K562 (cell line): ENCODE data around the gene TAF5L. TPM values are rescaled to one million over a fixed set of nuclear protein-coding genes. Genes with fewer than 3 reads are reported as not detected.

Experiments used
- ARHGAP35 ChIP-seq: fragments of 450-650 bp; IDR thresholded peaks from 2 replicates; pipeline ENCODE4 v1.6.1; 2018; ENCODE audit not compliant: partially characterized antibody
- ATF7 ChIP-seq: fragments of 450-650 bp; IDR thresholded peaks from 2 replicates; pipeline ENCODE4 v1.7.1; 2014; ENCODE audit warnings: mild to moderate bottlenecking, moderate library complexity
- EHMT2 ChIP-seq: fragments of 450-650 bp; IDR thresholded peaks from 2 replicates; pipeline ENCODE4 v1.6.1; 2018; ENCODE audit warnings: antibody characterized with exemption
- EP300 ChIP-seq: IDR thresholded peaks from 2 replicates; pipeline ENCODE4 v1.6.1; 2012; ENCODE audit warnings: low read length, improper control_type of control experiment
- ESRRA ChIP-seq: fragments of 450-650 bp; IDR thresholded peaks from 2 replicates; pipeline ENCODE4 v1.6.1; 2014; ENCODE audit warnings: low read depth, mild to moderate bottlenecking, moderate library complexity, borderline replicate concordance
- HNRNPL ChIP-seq: fragments of 200-400 bp; formaldehyde crosslinking; IDR thresholded peaks from 2 replicates; pipeline ENCODE4 v1.6.1; 2017; ENCODE audit warnings: low read depth, mild to moderate bottlenecking, low read length
- HNRNPLL ChIP-seq: fragments of 200-400 bp; formaldehyde crosslinking; IDR thresholded peaks from 2 replicates; pipeline ENCODE4 v1.6.1; 2017; ENCODE audit warnings: low read length, low read depth, mild to moderate bottlenecking; ENCODE audit not compliant: poor library complexity, severe bottlenecking
- NFE2L1 ChIP-seq: fragments of 450-650 bp; IDR thresholded peaks from 2 replicates; pipeline ENCODE4 v1.6.1; 2016; ENCODE audit warnings: missing genetic modification characterization, low read depth, mild to moderate bottlenecking, missing compliant biosample characterization, moderate library complexity, borderline replicate concordance
- NR2F6 ChIP-seq: fragments of 450-650 bp; formaldehyde crosslinking; IDR thresholded peaks from 2 replicates; pipeline ENCODE4 v1.4.0; 2020; ENCODE audit warnings: mild to moderate bottlenecking
- PHB2 ChIP-seq: fragments of 450-650 bp; IDR thresholded peaks from 2 replicates; pipeline ENCODE4 v1.6.1; 2017; ENCODE audit warnings: low read depth
- RNF2 ChIP-seq: sonication (generic); IDR thresholded peaks from 2 replicates; pipeline ENCODE4 v1.6.1; 2016
- SMC3 ChIP-seq: conservative IDR thresholded peaks from 2 replicates; pipeline ENCODE4 v1.6.1; 2011; ENCODE audit warnings: low read depth, low read length, improper control_type of control experiment; ENCODE audit not compliant: insufficient read depth
- SUPT5H ChIP-seq: fragments of 450-650 bp; IDR thresholded peaks from 2 replicates; pipeline ENCODE4 v1.6.1; 2016
- ZFP1 ChIP-seq: fragments of 450-650 bp; formaldehyde crosslinking; IDR thresholded peaks from 2 replicates; pipeline ENCODE4 v1.4.0; 2020; ENCODE audit warnings: mild to moderate bottlenecking, mixed read lengths
- ZNF143 ChIP-seq: sonication (generic); formaldehyde crosslinking; IDR thresholded peaks from 2 replicates; pipeline ENCODE4 v1.9.0; 2022; ENCODE audit warnings: mild to moderate bottlenecking, missing genetic modification reagents
- ZNF23 ChIP-seq: fragments of 250-450 bp; sonication (Bioruptor Pico); IDR thresholded peaks from 2 replicates; pipeline ENCODE4 v1.4.0; 2020; ENCODE audit warnings: mild to moderate bottlenecking
- polyA plus RNA-seq, 8 experiments: library from polyadenylated mRNA; depleted of rRNA in 4 of 8; stranded (reverse) in 5 of 8; unstranded in 3 of 8; fragments of >200 nt; fragmentation: Nextera tagmentation in 2 of 8; fragmentation: Illumina TruSeq in 1 of 8; extraction: Ambion mirVana in 2 of 8; extraction: Trizol in 1 of 8; gene quantifications; 2 replicates each; pipeline versions ENCODE4 v1.2.1 to v1.2.3, GENCODE V29; 2011 to 2014; ENCODE audit warnings: inconsistent platforms in 1 of 8, missing spikeins in 1 of 8
- total RNA-seq, 7 experiments: library from RNA; depleted of rRNA in 6 of 7; stranded (reverse); fragments of >200 nt in 6 of 7; fragmentation: Illumina TruSeq in 2 of 7; extraction: Trizol in 2 of 7; gene quantifications; 2 replicates each; pipeline versions ENCODE4 v1.2.1 to v1.2.3, GENCODE V29; 2011 to 2021; ENCODE audit warnings: low replicate concordance in 1 of 7
- TF ChIP-seq, protein P1 (sequence below): fragments of 450-650 bp; formaldehyde crosslinking; IDR thresholded peaks from 2 replicates; pipeline ENCODE4 v1.4.0; 2020; ENCODE audit warnings: mild to moderate bottlenecking
- TF ChIP-seq, protein P2 (sequence below): fragments of 250-450 bp; sonication (Bioruptor Pico); IDR thresholded peaks from 2 replicates; pipeline ENCODE4 v1.5.0; 2021; ENCODE audit warnings: mild to moderate bottlenecking, moderate library complexity
- TF ChIP-seq, protein P3 (sequence below): fragments of 250-450 bp; sonication (Bioruptor Pico); IDR thresholded peaks from 2 replicates; pipeline ENCODE4 v1.8.0; 2022; ENCODE audit warnings: moderate library complexity, mild to moderate bottlenecking, inconsistent platforms
- TF ChIP-seq, protein P4 (sequence below): sonication (generic); formaldehyde crosslinking; IDR thresholded peaks from 2 replicates; pipeline ENCODE4 v1.8.0; 2023; ENCODE audit warnings: mild to moderate bottlenecking, missing genetic modification reagents
- TF ChIP-seq, protein P5 (sequence below), 3 experiments: IDR thresholded peaks in 2 of 3; conservative IDR thresholded peaks in 1 of 3; 2 replicates each; pipeline ENCODE4 v1.5.1; 2011 to 2012; ENCODE audit warnings: low read length in 3 of 3, mild to moderate bottlenecking in 3 of 3, control low read depth in 2 of 3, improper control_type of control experiment in 1 of 3, inconsistent platforms in 1 of 3, low read depth in 1 of 3, mixed read lengths in 1 of 3, moderate library complexity in 1 of 3; ENCODE audit not compliant: insufficient read depth in 2 of 3

The TAF5L gene
- total and polyA plus RNA-seq, 9 of the 15 experiments (the other 6 are each of a cell fraction or from before 2014, with no cell fraction given), result 2.2 to 34.2 (median 23.3) TPM

DNA sequence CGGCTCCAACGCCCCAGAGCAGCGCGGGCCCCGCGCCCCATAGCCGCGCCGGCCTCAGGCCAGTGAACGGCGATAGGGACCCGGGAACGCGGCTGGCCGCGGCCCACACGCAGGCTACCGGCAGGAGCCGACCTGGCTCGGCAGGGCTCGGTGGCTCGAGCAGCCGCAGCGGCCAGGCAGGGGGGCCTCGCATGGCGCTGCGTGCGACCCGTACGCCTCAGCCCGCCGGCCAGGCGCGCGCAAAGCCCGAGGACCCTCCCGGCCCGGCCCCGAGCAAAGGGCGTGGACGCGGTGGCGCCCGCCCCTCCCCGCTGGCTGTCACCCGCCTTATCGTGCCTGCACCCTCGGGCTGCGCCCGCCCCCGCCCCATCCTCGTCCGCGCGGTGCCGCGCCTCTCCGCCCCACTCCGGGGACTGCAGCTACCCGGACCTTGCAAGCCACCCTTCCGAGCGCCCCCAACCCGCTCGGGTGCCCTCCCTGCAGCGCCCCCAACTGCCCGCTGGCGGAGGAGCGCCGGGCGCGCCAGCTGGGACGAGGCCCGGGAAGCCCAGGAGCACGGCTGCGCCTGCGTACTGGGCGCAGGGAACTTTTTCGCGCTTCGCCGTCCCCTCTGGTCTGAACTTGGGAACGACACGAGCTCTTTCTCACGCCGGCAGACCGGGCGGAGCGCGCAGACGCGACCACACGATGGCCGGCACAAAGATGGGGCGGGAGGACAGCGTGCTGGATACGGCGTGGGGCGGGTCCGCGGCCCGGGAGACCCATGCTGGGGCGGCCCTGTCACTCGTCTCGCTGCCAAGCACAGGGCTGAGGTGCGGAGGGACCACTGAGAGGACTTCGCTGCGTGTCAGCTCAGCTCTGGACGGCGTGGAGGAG, 67.2 kb downstream of the TAF5L start, which contains the start of gene ABCB10 (continued):
- TF ChIP-seq NFE2L1 (tag) (no peak), ZFP1 (CRISPR knock-in tag) (no peak), SMC3 (no peak; the same call in none of the 2 replicates), HNRNPL (peak; percentile 100), NR2F6 (CRISPR knock-in tag) (no peak), EHMT2 (no peak), ZNF143 (peak; percentile 63), ARHGAP35 (no peak), ESRRA (peak; percentile 81), SUPT5H (peak; percentile 76), ZNF23 (CRISPR knock-in tag) (no peak), HNRNPLL (peak; percentile 77), RNF2 (peak; percentile 80), ATF7 (peak; percentile 90), EP300 (0 out of 2 replicates have a peak, but pooled peaks have one; percentile 3), PHB2 (no peak)
- TF ChIP-seq, protein P1, sequence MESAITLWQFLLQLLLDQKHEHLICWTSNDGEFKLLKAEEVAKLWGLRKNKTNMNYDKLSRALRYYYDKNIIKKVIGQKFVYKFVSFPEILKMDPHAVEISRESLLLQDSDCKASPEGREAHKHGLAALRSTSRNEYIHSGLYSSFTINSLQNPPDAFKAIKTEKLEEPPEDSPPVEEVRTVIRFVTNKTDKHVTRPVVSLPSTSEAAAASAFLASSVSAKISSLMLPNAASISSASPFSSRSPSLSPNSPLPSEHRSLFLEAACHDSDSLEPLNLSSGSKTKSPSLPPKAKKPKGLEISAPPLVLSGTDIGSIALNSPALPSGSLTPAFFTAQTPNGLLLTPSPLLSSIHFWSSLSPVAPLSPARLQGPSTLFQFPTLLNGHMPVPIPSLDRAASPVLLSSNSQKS (CRISPR knock-in tag), result no peak
- TF ChIP-seq, protein P2, sequence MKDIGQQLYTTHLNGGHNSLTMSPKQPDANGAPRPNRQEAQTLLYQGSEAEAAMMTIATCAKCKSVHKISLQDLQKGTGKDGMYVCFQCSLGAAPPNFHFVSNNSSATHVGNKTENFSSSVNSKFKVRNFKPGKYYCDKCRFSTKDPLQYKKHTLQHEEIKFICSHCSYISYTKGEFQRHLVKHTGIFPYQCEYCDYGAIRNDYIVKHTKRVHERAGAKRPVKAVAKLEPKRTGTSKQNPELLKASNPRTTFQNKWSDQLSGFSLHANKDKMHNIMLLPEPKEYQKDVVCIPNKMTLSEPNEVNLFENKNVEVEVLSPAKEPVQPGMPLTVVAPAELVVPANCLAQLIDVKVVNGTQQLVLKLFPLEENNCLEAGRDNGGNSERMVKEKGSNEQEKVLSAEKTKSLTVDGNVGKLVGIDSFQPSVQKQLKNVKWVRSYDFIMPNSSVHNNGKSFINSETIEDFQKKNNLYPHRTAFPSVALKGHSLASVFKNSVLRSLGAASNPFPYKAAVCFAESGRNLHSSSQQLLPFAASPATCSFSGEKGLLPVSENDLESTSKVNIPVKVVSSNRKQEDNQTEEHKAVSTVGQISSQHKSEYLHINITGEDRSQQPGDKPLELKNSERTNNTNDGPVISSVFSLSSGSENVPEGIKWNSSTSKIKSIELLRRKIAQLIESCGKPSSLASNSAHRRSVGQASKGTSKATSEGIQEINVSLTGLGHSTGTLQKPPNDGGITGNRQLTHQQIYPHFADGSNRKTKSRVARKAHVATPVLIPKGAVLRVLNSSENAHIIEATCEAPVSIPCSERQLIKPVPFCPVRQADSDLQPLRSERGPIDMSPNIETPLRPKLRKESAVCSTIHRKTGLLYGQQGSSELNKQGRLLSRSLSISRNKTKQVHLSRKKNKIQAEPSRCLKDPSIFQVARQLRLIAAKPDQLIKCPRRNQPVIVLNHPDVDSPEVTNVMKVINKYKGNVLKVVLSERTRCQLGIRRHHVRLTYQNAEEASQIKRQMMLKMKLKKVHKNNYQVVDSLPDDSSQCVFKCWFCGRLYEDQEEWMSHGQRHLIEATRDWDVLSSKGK, result no peak
- TF ChIP-seq, protein P3, sequence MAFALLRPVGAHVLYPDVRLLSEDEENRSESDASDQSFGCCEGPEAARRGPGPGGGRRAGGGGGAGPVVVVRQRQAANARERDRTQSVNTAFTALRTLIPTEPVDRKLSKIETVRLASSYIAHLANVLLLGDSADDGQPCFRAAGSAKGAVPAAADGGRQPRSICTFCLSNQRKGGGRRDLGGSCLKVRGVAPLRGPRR (CRISPR knock-in tag), result no peak
- TF ChIP-seq, protein P4, sequence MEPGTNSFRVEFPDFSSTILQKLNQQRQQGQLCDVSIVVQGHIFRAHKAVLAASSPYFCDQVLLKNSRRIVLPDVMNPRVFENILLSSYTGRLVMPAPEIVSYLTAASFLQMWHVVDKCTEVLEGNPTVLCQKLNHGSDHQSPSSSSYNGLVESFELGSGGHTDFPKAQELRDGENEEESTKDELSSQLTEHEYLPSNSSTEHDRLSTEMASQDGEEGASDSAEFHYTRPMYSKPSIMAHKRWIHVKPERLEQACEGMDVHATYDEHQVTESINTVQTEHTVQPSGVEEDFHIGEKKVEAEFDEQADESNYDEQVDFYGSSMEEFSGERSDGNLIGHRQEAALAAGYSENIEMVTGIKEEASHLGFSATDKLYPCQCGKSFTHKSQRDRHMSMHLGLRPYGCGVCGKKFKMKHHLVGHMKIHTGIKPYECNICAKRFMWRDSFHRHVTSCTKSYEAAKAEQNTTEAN (CRISPR knock-in tag), result peak; percentile 91
- TF ChIP-seq, protein P5, sequence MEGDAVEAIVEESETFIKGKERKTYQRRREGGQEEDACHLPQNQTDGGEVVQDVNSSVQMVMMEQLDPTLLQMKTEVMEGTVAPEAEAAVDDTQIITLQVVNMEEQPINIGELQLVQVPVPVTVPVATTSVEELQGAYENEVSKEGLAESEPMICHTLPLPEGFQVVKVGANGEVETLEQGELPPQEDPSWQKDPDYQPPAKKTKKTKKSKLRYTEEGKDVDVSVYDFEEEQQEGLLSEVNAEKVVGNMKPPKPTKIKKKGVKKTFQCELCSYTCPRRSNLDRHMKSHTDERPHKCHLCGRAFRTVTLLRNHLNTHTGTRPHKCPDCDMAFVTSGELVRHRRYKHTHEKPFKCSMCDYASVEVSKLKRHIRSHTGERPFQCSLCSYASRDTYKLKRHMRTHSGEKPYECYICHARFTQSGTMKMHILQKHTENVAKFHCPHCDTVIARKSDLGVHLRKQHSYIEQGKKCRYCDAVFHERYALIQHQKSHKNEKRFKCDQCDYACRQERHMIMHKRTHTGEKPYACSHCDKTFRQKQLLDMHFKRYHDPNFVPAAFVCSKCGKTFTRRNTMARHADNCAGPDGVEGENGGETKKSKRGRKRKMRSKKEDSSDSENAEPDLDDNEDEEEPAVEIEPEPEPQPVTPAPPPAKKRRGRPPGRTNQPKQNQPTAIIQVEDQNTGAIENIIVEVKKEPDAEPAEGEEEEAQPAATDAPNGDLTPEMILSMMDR (IDR thresholded peaks at IDR 0.05 in 2 of 3, conservative IDR thresholded peaks at IDR 0.05 in 1 of 3; ENCODE audit: insufficient read depth in 2 of 3, low read depth in 1 of 3, low read length in 3 of 3), result peak; percentile 97 to 98 (median 98)
